HepG2 (cell line): Measurements from ENCODE around the gene CEP20. TPM values are rescaled to one million over a fixed set of nuclear protein-coding genes. Genes with fewer than 3 reads are reported as not detected.

Experiments used
- EED ChIP-seq: sonication (generic); formaldehyde crosslinking; IDR thresholded peaks from 2 replicates; pipeline ENCODE4 v1.5.0; 2020; ENCODE audit warnings: mild to moderate bottlenecking, missing genetic modification reagents
- ETV5 ChIP-seq: IDR thresholded peaks from 2 replicates; pipeline ENCODE4 v1.6.1; 2018; ENCODE audit warnings: missing biosample characterization, missing genetic modification reagents, inconsistent platforms, borderline replicate concordance
- KLF12 ChIP-seq: sonication (generic); formaldehyde crosslinking; IDR thresholded peaks from 2 replicates; pipeline ENCODE4 v1.4.0; 2020; ENCODE audit warnings: missing genetic modification reagents, borderline replicate concordance
- KLF16 ChIP-seq, 2 experiments: sonication (generic) in 1 of 2; formaldehyde crosslinking in 1 of 2; IDR thresholded peaks; 2 replicates each; pipeline versions ENCODE4 v1.6.1 to v1.8.0; 2016 to 2023; ENCODE audit warnings: missing genetic modification reagents in 2 of 2, missing compliant biosample characterization in 1 of 2
- MBD4 ChIP-seq: IDR thresholded peaks from 2 replicates; pipeline ENCODE4 v1.6.1; 2012; ENCODE audit warnings: low read length, inconsistent platforms, borderline replicate concordance
- NFIC ChIP-seq: IDR thresholded peaks from 2 replicates; pipeline ENCODE4 v1.6.1; 2012; ENCODE audit warnings: mild to moderate bottlenecking, low read length, inconsistent platforms
- NR2F1 ChIP-seq, 2 experiments: fragments of 450-650 bp in 1 of 2; formaldehyde crosslinking in 1 of 2; IDR thresholded peaks; 2 replicates each; pipeline versions ENCODE4 v1.5.0 to v1.6.1; 2016 to 2020; ENCODE audit warnings: mild to moderate bottlenecking in 1 of 2, missing compliant biosample characterization in 1 of 2, missing genetic modification reagents in 1 of 2, moderate library complexity in 1 of 2
- ONECUT2 ChIP-seq: sonication (generic); formaldehyde crosslinking; IDR thresholded peaks from 2 replicates; pipeline ENCODE4 v1.4.0; 2020; ENCODE audit warnings: missing genetic modification reagents
- PAX8 ChIP-seq: sonication (generic); formaldehyde crosslinking; IDR thresholded peaks from 2 replicates; pipeline ENCODE4 v1.8.0; 2022; ENCODE audit warnings: mild to moderate bottlenecking, missing genetic modification reagents, borderline replicate concordance
- RERE ChIP-seq: IDR thresholded peaks from 2 replicates; pipeline ENCODE4 v1.6.1; 2016; ENCODE audit warnings: low read depth, missing genetic modification reagents, missing compliant biosample characterization
- RFXAP ChIP-seq: sonication (generic); formaldehyde crosslinking; IDR thresholded peaks from 2 replicates; pipeline ENCODE4 v1.4.0; 2020; ENCODE audit warnings: missing genetic modification reagents, borderline replicate concordance
- TFAP4 ChIP-seq: sonication (generic); IDR thresholded peaks from 2 replicates; pipeline ENCODE4 v1.6.1; 2016; ENCODE audit warnings: low read depth, borderline replicate concordance
- ZC3H13 ChIP-seq: sonication (generic); formaldehyde crosslinking; IDR thresholded peaks from 2 replicates; pipeline ENCODE4 v1.8.1; 2023; ENCODE audit warnings: mild to moderate bottlenecking, missing genetic modification reagents, moderate library complexity
- ZMYM3 ChIP-seq: sonication (generic); formaldehyde crosslinking; IDR thresholded peaks from 2 replicates; pipeline ENCODE4 v1.5.1; 2020; ENCODE audit warnings: mild to moderate bottlenecking, missing genetic modification reagents
- ZNF225 ChIP-seq: sonication (generic); formaldehyde crosslinking; IDR thresholded peaks from 2 replicates; pipeline ENCODE4 v1.4.0; 2020; ENCODE audit warnings: mild to moderate bottlenecking, missing genetic modification reagents
- ZNF512B ChIP-seq: sonication (generic); formaldehyde crosslinking; IDR thresholded peaks from 2 replicates; pipeline ENCODE4 v1.5.1; 2020; ENCODE audit warnings: missing genetic modification reagents, mild to moderate bottlenecking, borderline replicate concordance
- ZNF552 ChIP-seq: sonication (generic); formaldehyde crosslinking; IDR thresholded peaks from 2 replicates; pipeline ENCODE4 v1.9.0; 2022; ENCODE audit warnings: missing genetic modification reagents, mild to moderate bottlenecking, borderline replicate concordance
- ZNF747 ChIP-seq: sonication (generic); formaldehyde crosslinking; IDR thresholded peaks from 2 replicates; pipeline ENCODE4 v1.8.1; 2023; ENCODE audit warnings: missing genetic modification reagents, mild to moderate bottlenecking, borderline replicate concordance
- ZNF839 ChIP-seq: sonication (generic); formaldehyde crosslinking; IDR thresholded peaks from 2 replicates; pipeline ENCODE4 v1.4.0; 2020; ENCODE audit warnings: missing genetic modification reagents, mild to moderate bottlenecking, borderline replicate concordance
- ZSCAN20 ChIP-seq: sonication (generic); formaldehyde crosslinking; IDR thresholded peaks from 2 replicates; pipeline ENCODE4 v1.4.0; 2020; ENCODE audit warnings: missing genetic modification reagents, mild to moderate bottlenecking, borderline replicate concordance
- polyA plus RNA-seq, 8 experiments: library from polyadenylated mRNA; depleted of rRNA in 3 of 8; stranded (reverse) in 7 of 8; unstranded in 1 of 8; fragments of >200 nt; fragmentation: Illumina TruSeq in 4 of 8; extraction: Trizol in 4 of 8; gene quantifications; 2 replicates each; pipeline versions ENCODE4 v1.2.1 to v1.2.3, GENCODE V29; 2011 to 2016; ENCODE audit warnings: low read depth in 4 of 8, missing spikeins in 1 of 8, mixed read lengths in 1 of 8; ENCODE audit not compliant: insufficient read depth in 1 of 8
- total RNA-seq, 5 experiments: library from RNA; depleted of rRNA; stranded (reverse); fragments of >200 nt; fragmentation: Illumina TruSeq; extraction: Trizol; gene quantifications; 2 replicates each; pipeline ENCODE4 v1.2.3, GENCODE V29; 2016; ENCODE audit warnings: low read depth in 1 of 5

Gene CEP20
- total and polyA plus RNA-seq, 2 of the 13 experiments (the other 11 are each of a cell fraction or from before 2014, with no cell fraction given): 53.0 to 54.1 TPM

- TF ChIP-seq RERE (CRISPR knock-in tag) (peak; percentile 16; the same call in 1 of the 2 replicates), ZSCAN20 (0 out of 2 replicates have a peak, but pooled peaks have one; percentile 50), RFXAP (CRISPR knock-in tag) (peak; percentile 89), ZNF839 (CRISPR knock-in tag) (no peak), NR2F1 (CRISPR knock-in tag; IDR thresholded peaks at IDR 0.05) (no peak), ZNF225 (no peak), MBD4 (no peak), ZC3H13 (CRISPR knock-in tag) (no peak), NFIC (no peak), ZMYM3 (no peak), KLF16 (CRISPR knock-in tag; IDR thresholded peaks at IDR 0.05) (no peak), ONECUT2 (CRISPR knock-in tag) (0 out of 2 replicates have a peak, but pooled peaks have one; percentile 39), TFAP4 (peak; percentile 47; the same call in 1 of the 2 replicates), KLF12 (CRISPR knock-in tag) (no peak; the same call in 1 of the 2 replicates), ZNF552 (CRISPR knock-in tag) (no peak; the same call in 1 of the 2 replicates), PAX8 (no peak), ZNF512B (CRISPR knock-in tag) (no peak), ZNF747 (CRISPR knock-in tag) (no peak), EED (no peak), ETV5 (CRISPR knock-in tag) (peak; percentile 29; the same call in 1 of the 2 replicates)
Measured at GRCh38 chr16:15888072-15888976, at the start of gene CEP20 (continued).
